CD4-positive, alpha-beta T cell treated with Interleukin-1 beta for 1 hour (primary cell): ENCODE data around the gene HECTD4.
"Not testable (repeated sequence)": the region's sequence is repeated elsewhere in the genome, so short reads cannot be mapped to it uniquely, and the experiment has no call there.

Experiments used
- DNase-seq, 2 donors: peaks; one replicate each; pipeline ENCODE4 v3.0.0-alpha.2; 2020 to 2022

Gene HECTD4

DNA sequence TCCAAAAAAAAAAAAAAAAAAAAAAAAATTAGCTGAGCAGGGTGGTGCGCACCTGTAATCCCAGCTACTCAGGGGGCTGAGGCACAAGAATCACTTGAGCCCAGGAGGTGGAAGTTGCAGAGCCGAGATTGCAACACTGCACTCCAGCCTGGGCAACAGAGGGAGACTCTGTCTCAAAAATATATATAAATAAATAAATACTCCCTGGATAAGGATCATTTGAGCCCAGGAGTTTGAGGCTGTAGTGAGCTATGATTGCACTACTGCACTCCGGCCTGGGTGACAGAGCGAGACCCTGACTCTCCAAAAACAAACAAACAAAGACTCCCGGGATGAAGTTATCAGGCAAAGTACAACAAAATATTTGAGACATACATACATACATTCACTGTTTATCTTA lies 270.3 kb downstream of the HECTD4 start:
- DNase-seq = no peak

- DNase-seq = not testable (repeated sequence)
These were observed 271.2 kb downstream of the HECTD4 start for GRCh38 chr12:112110787-112111662.
